CD4-positive, alpha-beta T cell treated with Interleukin-15 for 1 hour (primary cell): ENCODE measurements around the gene MEGF9.

Experiments
- DNase-seq: peaks from one replicate; pipeline ENCODE4 v3.0.0-alpha.2; 2020

The MEGF9 gene

DNA sequence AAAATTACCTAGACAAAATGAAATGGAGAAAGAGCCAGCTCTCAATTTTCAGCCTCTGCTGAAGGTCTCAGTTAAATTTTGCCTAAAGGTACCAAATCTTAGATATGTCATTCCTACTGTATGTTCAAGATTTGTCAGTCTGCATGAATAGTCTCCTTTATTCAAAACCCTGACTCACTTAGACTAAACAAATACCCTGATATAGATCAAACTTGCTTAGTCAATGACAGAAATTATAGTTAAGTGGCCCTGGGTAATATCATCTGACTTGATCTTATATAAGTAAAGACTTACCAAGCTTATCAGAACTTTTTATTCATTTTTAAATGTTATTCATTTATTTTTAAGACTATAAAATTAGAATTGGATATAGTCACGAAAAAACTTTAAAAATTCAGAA, 12.2 kb downstream of the MEGF9 start:
- no peak for DNase-seq

- no peak for DNase-seq
These were observed 13.0 kb downstream of the MEGF9 start for GRCh38 chr9:120701248-120701647.

DNA sequence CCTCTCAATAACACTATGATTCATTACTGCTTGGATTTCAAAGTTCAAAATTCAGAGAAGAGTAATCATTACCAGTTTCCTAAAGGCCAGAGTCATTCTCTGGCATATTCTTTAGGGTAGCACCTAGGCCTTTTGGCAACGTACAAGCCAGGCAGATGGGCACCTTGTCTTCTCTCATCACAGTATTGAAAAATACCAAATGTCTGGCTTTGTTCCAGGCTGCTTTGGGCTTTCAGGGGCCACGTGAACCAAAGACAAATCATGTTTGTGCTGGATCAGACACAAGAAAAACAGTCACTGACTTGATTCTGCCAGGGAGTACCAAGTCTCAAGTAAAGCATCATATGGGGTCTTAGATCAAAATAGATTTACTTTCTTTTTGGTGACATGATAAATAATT, 15.5 kb downstream of the MEGF9 start:
- no peak for DNase-seq

DNA sequence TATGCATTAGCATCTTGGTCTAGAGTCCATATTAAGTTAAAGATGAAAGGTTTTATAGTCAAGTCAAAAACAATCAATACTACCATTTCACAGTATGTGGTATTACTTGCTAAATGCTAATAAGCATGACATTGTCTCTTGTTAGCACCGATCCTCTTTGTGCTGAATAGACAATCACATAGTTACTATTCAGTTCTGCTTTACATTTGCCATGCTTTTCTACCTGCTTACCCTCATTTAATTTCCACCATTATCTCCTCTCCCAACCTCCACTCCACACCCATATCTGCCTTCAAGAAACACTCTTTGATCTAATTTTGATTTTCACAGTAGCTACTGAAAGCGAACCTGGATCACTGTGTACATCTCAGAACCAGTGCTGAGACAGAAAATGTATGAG, 16.8 kb downstream of the MEGF9 start:
- DNase-seq: no peak

DNA sequence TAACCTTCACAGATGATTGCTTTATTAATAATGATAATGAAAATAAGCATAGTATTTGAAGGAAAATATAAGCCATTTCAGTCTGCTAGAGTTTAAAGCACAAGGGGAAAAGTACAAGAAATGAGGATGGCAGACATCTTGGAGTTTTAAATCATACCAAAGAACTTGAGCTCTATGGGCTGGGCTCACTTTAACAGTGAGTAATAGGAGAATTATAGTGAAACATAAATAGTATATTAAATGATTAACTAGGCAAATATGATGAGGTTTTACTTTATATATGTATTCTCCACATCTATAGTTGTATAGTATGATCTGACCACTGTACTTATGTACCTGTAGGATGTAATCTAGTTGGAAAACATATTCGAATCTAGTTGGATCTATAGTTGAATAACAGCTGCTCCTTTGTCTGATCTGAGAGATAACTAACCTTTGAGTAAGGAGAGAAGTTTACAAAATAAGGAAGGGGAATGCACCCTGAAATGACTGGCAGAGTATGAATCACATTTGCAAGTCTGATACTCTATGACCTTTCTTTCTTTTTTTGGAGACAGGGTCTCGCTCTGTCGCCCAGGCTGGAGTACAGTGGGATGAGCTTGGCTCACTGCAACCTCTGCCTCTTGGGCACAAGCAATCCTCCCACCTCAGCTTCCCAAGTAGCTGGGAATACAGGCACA, 17.6 kb downstream of the MEGF9 start:
- DNase-seq: no peak

- DNase-seq: no peak
These were observed 19.7 kb downstream of the MEGF9 start for GRCh38 chr9:120694559-120694958.

- no peak for DNase-seq
These were observed 20.6 kb downstream of the MEGF9 start for GRCh38 chr9:120693700-120694008.

- DNase-seq: no peak
These were observed 21.2 kb downstream of the MEGF9 start for GRCh38 chr9:120692901-120693699.

GRCh38 chr9:120690372-120690771, 23.9 kb downstream of the MEGF9 start:
- DNase-seq: no peak

GRCh38 chr9:120689860-120690259, 24.4 kb downstream of the MEGF9 start:
- no peak for DNase-seq

DNA sequence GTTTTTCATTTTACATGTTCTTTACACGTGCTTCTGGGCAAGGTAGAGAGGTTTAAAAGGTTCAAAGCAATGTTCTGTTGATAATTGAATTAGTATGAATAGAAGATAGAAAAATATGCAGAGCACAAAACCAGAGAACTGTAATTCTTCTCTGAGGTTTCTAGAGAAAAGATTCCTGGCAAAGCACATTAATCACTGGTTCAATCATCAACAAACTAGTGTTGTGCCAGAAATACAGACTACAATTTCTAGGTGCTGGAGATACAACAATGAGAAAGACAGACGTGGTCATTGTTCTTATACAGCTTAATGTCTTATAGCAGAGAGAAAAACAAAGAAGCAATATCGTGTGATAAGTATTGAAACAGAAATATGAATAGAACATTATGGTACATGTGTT, 25.5 kb downstream of the MEGF9 start:
- DNase-seq: no peak

- no peak for DNase-seq
These were observed 31.1 kb downstream of the MEGF9 start for GRCh38 chr9:120683150-120683549.

- DNase-seq: no peak
These were observed 33.1 kb downstream of the MEGF9 start for GRCh38 chr9:120681121-120681520.

DNA sequence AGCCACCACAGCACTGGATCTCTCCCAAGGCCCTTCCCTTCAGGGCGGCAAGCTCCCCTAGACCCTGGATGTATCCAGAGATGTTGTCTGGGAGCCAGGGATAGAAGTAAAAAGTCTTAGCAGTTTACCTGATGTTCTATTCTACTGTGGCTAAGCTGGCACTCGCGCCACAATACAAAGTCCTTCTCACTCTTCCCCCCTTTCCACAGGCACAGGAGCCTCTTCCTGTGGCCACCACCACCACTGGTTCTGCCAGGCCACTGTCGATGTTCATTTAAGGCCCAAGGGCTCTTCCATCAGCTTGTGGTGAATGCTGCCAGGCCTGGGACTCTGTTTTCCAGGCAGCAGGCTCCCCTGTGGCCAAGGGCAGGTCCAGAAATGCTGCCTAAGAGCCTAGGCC, 33.7 kb downstream of the MEGF9 start:
- DNase-seq: no peak

DNA sequence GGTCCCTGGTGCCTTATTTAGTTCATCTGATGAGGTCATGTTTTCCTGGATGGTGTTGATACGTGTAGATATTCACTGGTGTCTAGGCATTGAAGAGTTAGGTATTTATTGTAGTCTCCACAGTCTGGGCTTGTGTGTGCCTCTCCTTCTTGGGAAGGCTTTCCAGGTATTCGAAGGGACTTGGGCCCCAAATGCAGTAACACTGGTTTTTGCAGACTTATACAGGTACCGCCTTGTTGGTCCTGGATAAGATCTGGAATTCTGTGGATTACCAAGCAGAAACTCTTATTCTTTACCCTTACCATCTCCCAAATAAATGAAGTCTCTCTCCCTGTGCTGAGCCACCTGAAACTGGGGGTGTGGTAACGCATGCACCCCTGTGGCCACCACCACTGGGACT, 34.1 kb downstream of the MEGF9 start:
- DNase-seq: no peak

DNA sequence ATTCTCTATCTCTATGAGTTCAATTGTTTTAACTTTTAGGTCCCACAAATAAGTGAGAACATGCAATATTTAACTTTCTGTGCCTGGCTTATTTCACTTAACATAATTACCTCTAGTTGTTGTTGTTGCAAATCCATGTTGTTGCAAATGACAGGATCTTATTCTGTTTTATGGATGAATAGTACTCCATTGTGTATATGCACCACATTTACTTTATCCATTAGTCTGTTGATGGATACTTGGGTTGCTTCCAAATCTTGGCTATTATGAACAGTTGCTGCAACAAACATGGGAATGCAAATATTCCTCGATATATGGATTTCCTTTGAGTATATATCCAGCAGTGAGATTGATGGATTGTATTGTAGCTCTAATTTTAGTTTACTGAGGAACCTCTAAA, 36.3 kb downstream of the MEGF9 start:
- DNase-seq: no peak

GRCh38 chr9:120676767-120677402, 37.4 kb downstream of the MEGF9 start:
- no peak for DNase-seq

- DNase-seq: no peak
These were observed 45.9 kb downstream of the MEGF9 start for GRCh38 chr9:120668399-120668798.

GRCh38 chr9:120663950-120664349, 50.3 kb downstream of the MEGF9 start:
- no peak for DNase-seq

DNA sequence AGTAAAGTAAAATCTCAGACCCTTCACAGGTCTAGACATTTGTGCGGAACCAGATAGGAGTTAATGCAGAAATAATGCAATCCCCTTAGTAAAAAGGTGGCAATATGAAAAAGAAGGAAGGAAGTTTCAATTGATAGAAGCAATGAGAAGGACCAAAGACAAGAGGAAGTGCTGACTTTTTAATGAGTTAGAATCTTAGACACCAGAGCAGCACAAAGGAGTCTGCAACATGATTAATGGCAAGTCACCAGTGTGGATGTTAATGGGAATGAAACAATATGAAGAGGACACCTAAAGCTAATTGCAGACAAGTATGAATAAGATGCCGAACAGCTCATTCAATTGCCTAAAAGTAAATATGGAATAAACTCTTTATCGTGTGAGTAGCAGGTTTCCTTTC, 50.9 kb downstream of the MEGF9 start:
- no peak for DNase-seq

GRCh38 chr9:120662513-120662912, 51.8 kb downstream of the MEGF9 start:
- DNase-seq: no peak

DNA sequence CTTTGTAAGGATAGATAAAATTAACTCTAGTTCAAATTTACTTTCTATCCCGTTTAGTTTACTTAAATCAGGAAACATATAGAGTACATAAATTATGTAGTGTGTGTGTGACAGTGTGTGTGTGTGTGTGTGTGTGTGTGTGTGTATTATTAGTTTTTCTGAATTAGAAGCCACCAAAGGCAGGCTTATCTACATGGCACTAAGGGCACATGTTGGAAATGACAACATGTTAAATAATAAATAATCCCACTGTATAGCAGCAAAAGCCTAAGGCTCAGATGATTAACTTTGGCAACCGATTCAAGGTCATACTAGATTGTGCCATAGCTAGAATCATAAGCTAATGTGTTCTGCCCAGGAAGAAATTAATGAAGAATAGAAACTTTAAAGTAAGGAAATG, 54.6 kb downstream of the MEGF9 start:
- DNase-seq: no peak

- DNase-seq: no peak
These were observed 55.1 kb downstream of the MEGF9 start for GRCh38 chr9:120659209-120659608.

GRCh38 chr9:120655005-120655622, 59.2 kb downstream of the MEGF9 start:
- no peak for DNase-seq
